ENCODE results near the gene EPB41L4A.

GRCh38 chr5:112355058-112355685 lies 63.9 kb downstream of the EPB41L4A start:
- TF ChIP-seq CTCF (IDR thresholded peaks at IDR 0.05) (no peak), POLR2A (IDR thresholded peaks at IDR 0.05) (no peak)

Measured in body of pancreas (tissue), 4 donors.